Measurements from ENCODE around the gene CAMK2D.

CAMK2D gene

GRCh38 chr4:113495790-113496189 lies 265.7 kb downstream of the CAMK2D start:
- Histone ChIP-seq H3K36me3 (ENCODE audit: control insufficient read depth, insufficient read depth, low read length) (no peaks in the 10 kb centered on the region), H3K4me3 (replicated peaks; ENCODE audit: low read depth, low read length) (no peak overlapping the region)

GRCh38 chr4:113483131-113483530 lies 278.4 kb downstream of the CAMK2D start:
- H3K4me3 ChIP-seq (replicated peaks; ENCODE audit: low read depth, low read length) = no peak overlapping the region
- TF ChIP-seq CTCF (IDR thresholded peaks at IDR 0.05; ENCODE audit: insufficient read depth, low read length, poor library complexity, severe bottlenecking) = no peak
- DNase-seq (ENCODE audit: extremely low read depth, insufficient read length) = no peak
- no peaks in the 10 kb centered on the region for H3K27me3 ChIP-seq (replicated peaks; ENCODE audit: control insufficient read depth, insufficient read depth, low read length)
- no peaks in the 10 kb centered on the region for H3K36me3 ChIP-seq (ENCODE audit: control insufficient read depth, insufficient read depth, low read length)

More at GRCh38 chr4:113495790-113496189, 265.7 kb downstream of the CAMK2D start:
- H3K27me3 ChIP-seq (replicated peaks; ENCODE audit: control insufficient read depth, insufficient read depth, low read length) = no peaks in the 10 kb centered on the region
- TF ChIP-seq CTCF (IDR thresholded peaks at IDR 0.05; ENCODE audit: insufficient read depth, low read length, poor library complexity, severe bottlenecking) = no peak
- DNase-seq (ENCODE audit: extremely low read depth, insufficient read length) = no peak

- TF ChIP-seq CTCF (IDR thresholded peaks at IDR 0.05; ENCODE audit: insufficient read depth, low read length, poor library complexity, severe bottlenecking) = no peak
- no peaks in the 10 kb centered on the region for H3K27me3 ChIP-seq (replicated peaks; ENCODE audit: control insufficient read depth, insufficient read depth, low read length)
- no peaks in the 10 kb centered on the region for H3K36me3 ChIP-seq (ENCODE audit: control insufficient read depth, insufficient read depth, low read length)
These were observed 279.2 kb downstream of the CAMK2D start for GRCh38 chr4:113482325-113482724.

GRCh38 chr4:113481820-113482219 lies 279.7 kb downstream of the CAMK2D start:
- TF ChIP-seq CTCF (IDR thresholded peaks at IDR 0.05; ENCODE audit: insufficient read depth, low read length, poor library complexity, severe bottlenecking) = no peak

More at GRCh38 chr4:113482325-113482724, 279.2 kb downstream of the CAMK2D start:
- no peak for DNase-seq (ENCODE audit: extremely low read depth, insufficient read length)
- H3K4me3 ChIP-seq (replicated peaks; ENCODE audit: low read depth, low read length) = no peak overlapping the region

GRCh38 chr4:113480109-113480508 lies 281.4 kb downstream of the CAMK2D start:
- Histone ChIP-seq H3K36me3 (ENCODE audit: control insufficient read depth, insufficient read depth, low read length) (no peaks in the 10 kb centered on the region), H3K27me3 (replicated peaks; ENCODE audit: control insufficient read depth, insufficient read depth, low read length) (no peaks in the 10 kb centered on the region), H3K4me3 (replicated peaks; ENCODE audit: low read depth, low read length) (no peak overlapping the region)
- no peak for DNase-seq (ENCODE audit: extremely low read depth, insufficient read length)
- no peak for TF ChIP-seq CTCF (IDR thresholded peaks at IDR 0.05; ENCODE audit: insufficient read depth, low read length, poor library complexity, severe bottlenecking)

More at GRCh38 chr4:113481820-113482219, 279.7 kb downstream of the CAMK2D start:
- Histone ChIP-seq H3K4me3 (replicated peaks; ENCODE audit: low read depth, low read length) (no peak overlapping the region), H3K27me3 (replicated peaks; ENCODE audit: control insufficient read depth, insufficient read depth, low read length) (no peaks in the 10 kb centered on the region), H3K36me3 (ENCODE audit: control insufficient read depth, insufficient read depth, low read length) (no peaks in the 10 kb centered on the region)
- DNase-seq (ENCODE audit: extremely low read depth, insufficient read length) = no peak

- TF ChIP-seq CTCF (IDR thresholded peaks at IDR 0.05; ENCODE audit: insufficient read depth, low read length, poor library complexity, severe bottlenecking) = no peak
- no peaks in the 10 kb centered on the region for H3K27me3 ChIP-seq (replicated peaks; ENCODE audit: control insufficient read depth, insufficient read depth, low read length)
- no peaks in the 10 kb centered on the region for H3K36me3 ChIP-seq (ENCODE audit: control insufficient read depth, insufficient read depth, low read length)
- H3K4me3 ChIP-seq (replicated peaks; ENCODE audit: low read depth, low read length) = no peak overlapping the region
- no peak for DNase-seq (ENCODE audit: extremely low read depth, insufficient read length)
These were observed 283.5 kb downstream of the CAMK2D start for GRCh38 chr4:113478032-113478431.

All from GM06990 (cell line).